ENCODE data around the gene ZNF106. TPM values are rescaled to one million over a fixed set of nuclear protein-coding genes. Genes with fewer than 3 reads are reported as not detected.

Gene ZNF106
- 21.8 TPM for polyA plus RNA-seq (2013, experiment 1 of 2)
- polyA plus RNA-seq (2013, experiment 2 of 2) = 21.5 TPM

- peak within 1 kb of the TSS; percentile 89 for H3K23ac ChIP-seq (ENCODE audit: low read length)
- no peak within 1 kb of the TSS for H2BK15ac ChIP-seq (replicated peaks; ENCODE audit: low read depth)
- H3K27me3 ChIP-seq (ENCODE audit: insufficient read depth, low read length, poor library complexity) = no peaks in the 10 kb centered on the region
- H3K56ac ChIP-seq (ENCODE audit: low read length) = peak within 1 kb of the TSS; percentile 100
- peak within 1 kb of the TSS; percentile 81 for H3K4ac ChIP-seq (ENCODE audit: low read depth, low read length)
- peaks cover 4% of the 10 kb centered on the region for H3K79me1 ChIP-seq (ENCODE audit: low read length)
- H2BK120ac ChIP-seq (ENCODE audit: low read depth, low read length) = peak within 1 kb of the TSS; percentile 48
- H2BK5ac ChIP-seq (ENCODE audit: low read length) = peak within 1 kb of the TSS; percentile 96
- peak within 1 kb of the TSS; percentile 86 for H3K27ac ChIP-seq (ENCODE audit: low read depth, low read length)
- peaks cover 2% of the 10 kb centered on the region for H3K4me1 ChIP-seq (ENCODE audit: control insufficient read depth, low read depth, low read length)
- peak within 1 kb of the TSS; percentile 100 for H4K5ac ChIP-seq (ENCODE audit: low read length)
- no CpG with 5 or more reads among the region's 51 CpGs for WGBS (ENCODE audit: extremely low coverage, insufficient coverage, low lambda C conversion rate)
- peak within 1 kb of the TSS; percentile 98 for H3K4me2 ChIP-seq (ENCODE audit: low read length)
- DNase-seq = peak; percentile 97
- H3K4me3 ChIP-seq (ENCODE audit: low read length) = peak within 1 kb of the TSS; percentile 84
- H2AK5ac ChIP-seq (ENCODE audit: low read length) = no peak within 1 kb of the TSS
- peak within 1 kb of the TSS; percentile 97 for H3K9ac ChIP-seq (ENCODE audit: low read length)
- peak within 1 kb of the TSS; percentile 97 for H4K8ac ChIP-seq (ENCODE audit: low read depth, low read length)
- peak within 1 kb of the TSS; percentile 81 for H3K18ac ChIP-seq (ENCODE audit: low read length)
- no peaks in the 10 kb centered on the region for H3K36me3 ChIP-seq (ENCODE audit: control insufficient read depth, insufficient read depth, low read length)
- peaks cover 4% of the 10 kb centered on the region for H3K79me2 ChIP-seq (ENCODE audit: control insufficient read depth, insufficient read depth, low read length)
Observed at GRCh38 chr15:42490671-42491538, at the start of gene ZNF106. Gene ZNF106 (minus strand): TSS chr15:42491141. CDS start chr15:42472289, 18,852 bp downstream.

- no peak overlapping the region for H4K8ac ChIP-seq (ENCODE audit: low read depth, low read length)
- WGBS (ENCODE audit: extremely low coverage, insufficient coverage, low lambda C conversion rate) = no CpG with 5 or more reads among the region's 1 CpG
- no peak overlapping the region for H3K56ac ChIP-seq (ENCODE audit: low read length)
Observed at GRCh38 chr15:42533246-42533645, 42.3 kb upstream of the ZNF106 start.

GRCh38 chr15:42528970-42529369 lies 38.0 kb upstream of the ZNF106 start:
- no peak overlapping the region for H3K9ac ChIP-seq (ENCODE audit: low read length)
- no peak overlapping the region for H3K27ac ChIP-seq (ENCODE audit: low read depth, low read length)

More at GRCh38 chr15:42533246-42533645, 42.3 kb upstream of the ZNF106 start:
- Histone ChIP-seq H3K4me1 (ENCODE audit: control insufficient read depth, low read depth, low read length) (no peaks in the 10 kb centered on the region), H2BK5ac (ENCODE audit: low read length) (no peak overlapping the region), H2BK120ac (ENCODE audit: low read depth, low read length) (no peak overlapping the region), H2BK15ac (replicated peaks; ENCODE audit: low read depth) (no peak overlapping the region), H3K18ac (ENCODE audit: low read length) (no peak overlapping the region), H3K79me1 (ENCODE audit: low read length) (no peaks in the 10 kb centered on the region), H3K27ac (ENCODE audit: low read depth, low read length) (no peak overlapping the region), H3K4ac (ENCODE audit: low read depth, low read length) (no peak overlapping the region), H3K4me3 (ENCODE audit: low read length) (no peak overlapping the region), H3K4me2 (ENCODE audit: low read length) (no peak overlapping the region), H3K9ac (ENCODE audit: low read length) (no peak overlapping the region), H2AK5ac (ENCODE audit: low read length) (no peak overlapping the region), H3K79me2 (ENCODE audit: control insufficient read depth, insufficient read depth, low read length) (no peaks in the 10 kb centered on the region), H3K23ac (ENCODE audit: low read length) (no peak overlapping the region), H3K27me3 (ENCODE audit: insufficient read depth, low read length, poor library complexity) (no peaks in the 10 kb centered on the region), H4K5ac (ENCODE audit: low read length) (no peak overlapping the region), H3K36me3 (ENCODE audit: control insufficient read depth, insufficient read depth, low read length) (peaks cover 2% of the 10 kb centered on the region)
- DNase-seq = no peak

GRCh38 chr15:42523331-42523730 lies 32.4 kb upstream of the ZNF106 start:
- no peak overlapping the region for H3K4me3 ChIP-seq (ENCODE audit: low read length)
- H3K18ac ChIP-seq (ENCODE audit: low read length) = no peak overlapping the region
- no peak overlapping the region for H3K56ac ChIP-seq (ENCODE audit: low read length)
- no peak overlapping the region for H2BK120ac ChIP-seq (ENCODE audit: low read depth, low read length)
- H3K4ac ChIP-seq (ENCODE audit: low read depth, low read length) = no peak overlapping the region
- WGBS (ENCODE audit: extremely low coverage, insufficient coverage, low lambda C conversion rate) = no CpG with 5 or more reads among the region's 2 CpGs
- H4K5ac ChIP-seq (ENCODE audit: low read length) = no peak overlapping the region
- no peaks in the 10 kb centered on the region for H3K36me3 ChIP-seq (ENCODE audit: control insufficient read depth, insufficient read depth, low read length)
- no peak overlapping the region for H2BK15ac ChIP-seq (replicated peaks; ENCODE audit: low read depth)
- no peaks in the 10 kb centered on the region for H3K79me2 ChIP-seq (ENCODE audit: control insufficient read depth, insufficient read depth, low read length)
- H3K27ac ChIP-seq (ENCODE audit: low read depth, low read length) = no peak overlapping the region
- DNase-seq = no peak
- H3K27me3 ChIP-seq (ENCODE audit: insufficient read depth, low read length, poor library complexity) = no peaks in the 10 kb centered on the region
- no peaks in the 10 kb centered on the region for H3K4me1 ChIP-seq (ENCODE audit: control insufficient read depth, low read depth, low read length)
- no peak overlapping the region for H3K4me2 ChIP-seq (ENCODE audit: low read length)
- no peak overlapping the region for H2AK5ac ChIP-seq (ENCODE audit: low read length)
- no peak overlapping the region for H2BK5ac ChIP-seq (ENCODE audit: low read length)
- no peak overlapping the region for H3K9ac ChIP-seq (ENCODE audit: low read length)
- no peaks in the 10 kb centered on the region for H3K79me1 ChIP-seq (ENCODE audit: low read length)
- no peak overlapping the region for H3K23ac ChIP-seq (ENCODE audit: low read length)
- H4K8ac ChIP-seq (ENCODE audit: low read depth, low read length) = no peak overlapping the region

More at GRCh38 chr15:42528970-42529369, 38.0 kb upstream of the ZNF106 start:
- H3K4me1 ChIP-seq (ENCODE audit: control insufficient read depth, low read depth, low read length) = no peaks in the 10 kb centered on the region
- H2BK5ac ChIP-seq (ENCODE audit: low read length) = no peak overlapping the region
- H3K4me2 ChIP-seq (ENCODE audit: low read length) = no peak overlapping the region
- H3K18ac ChIP-seq (ENCODE audit: low read length) = no peak overlapping the region
- no peak overlapping the region for H2AK5ac ChIP-seq (ENCODE audit: low read length)
- H2BK120ac ChIP-seq (ENCODE audit: low read depth, low read length) = no peak overlapping the region
- no peak for DNase-seq
- WGBS (ENCODE audit: extremely low coverage, insufficient coverage, low lambda C conversion rate) = no CpG with 5 or more reads among the region's 3 CpGs
- no peak overlapping the region for H4K5ac ChIP-seq (ENCODE audit: low read length)
- H3K23ac ChIP-seq (ENCODE audit: low read length) = no peak overlapping the region
- H3K36me3 ChIP-seq (ENCODE audit: control insufficient read depth, insufficient read depth, low read length) = peaks cover 2% of the 10 kb centered on the region
- H2BK15ac ChIP-seq (replicated peaks; ENCODE audit: low read depth) = no peak overlapping the region
- no peak overlapping the region for H3K4me3 ChIP-seq (ENCODE audit: low read length)
- no peaks in the 10 kb centered on the region for H3K27me3 ChIP-seq (ENCODE audit: insufficient read depth, low read length, poor library complexity)
- H3K79me1 ChIP-seq (ENCODE audit: low read length) = no peaks in the 10 kb centered on the region
- no peak overlapping the region for H3K4ac ChIP-seq (ENCODE audit: low read depth, low read length)
- no peak overlapping the region for H3K56ac ChIP-seq (ENCODE audit: low read length)
- no peaks in the 10 kb centered on the region for H3K79me2 ChIP-seq (ENCODE audit: control insufficient read depth, insufficient read depth, low read length)
- H4K8ac ChIP-seq (ENCODE audit: low read depth, low read length) = no peak overlapping the region

- Histone ChIP-seq H3K27ac (ENCODE audit: low read depth, low read length) (no peak overlapping the region), H3K27me3 (ENCODE audit: insufficient read depth, low read length, poor library complexity) (no peaks in the 10 kb centered on the region), H3K9ac (ENCODE audit: low read length) (no peak overlapping the region), H2BK120ac (ENCODE audit: low read depth, low read length) (no peak overlapping the region), H4K8ac (ENCODE audit: low read depth, low read length) (no peak overlapping the region), H3K4ac (ENCODE audit: low read depth, low read length) (no peak overlapping the region), H4K5ac (ENCODE audit: low read length) (no peak overlapping the region), H2BK5ac (ENCODE audit: low read length) (no peak overlapping the region), H3K4me1 (ENCODE audit: control insufficient read depth, low read depth, low read length) (no peaks in the 10 kb centered on the region), H3K36me3 (ENCODE audit: control insufficient read depth, insufficient read depth, low read length) (no peaks in the 10 kb centered on the region), H3K18ac (ENCODE audit: low read length) (no peak overlapping the region), H3K4me2 (ENCODE audit: low read length) (no peak overlapping the region), H3K23ac (ENCODE audit: low read length) (no peak overlapping the region), H3K79me1 (ENCODE audit: low read length) (peaks cover 5% of the 10 kb centered on the region), H2BK15ac (replicated peaks; ENCODE audit: low read depth) (no peak overlapping the region), H3K56ac (ENCODE audit: low read length) (no peak overlapping the region), H3K79me2 (ENCODE audit: control insufficient read depth, insufficient read depth, low read length) (peaks cover 2% of the 10 kb centered on the region), H2AK5ac (ENCODE audit: low read length) (no peak overlapping the region), H3K4me3 (ENCODE audit: low read length) (no peak overlapping the region)
- DNase-seq = no peak
- WGBS (ENCODE audit: extremely low coverage, insufficient coverage, low lambda C conversion rate) = no CpG with 5 or more reads among the region's 4 CpGs
Observed at GRCh38 chr15:42511007-42511391, 20.1 kb upstream of the ZNF106 start.
